Measurements from ENCODE around the gene FKBP3.

GRCh38 chr14:45181329-45181728, 47.0 kb upstream of the FKBP3 start:
- no peak for TF ChIP-seq CTCF (IDR thresholded peaks at IDR 0.05)
- TF ChIP-seq POLR2A (IDR thresholded peaks at IDR 0.05), result no peak
- TF ChIP-seq EP300 (IDR thresholded peaks at IDR 0.05; ENCODE audit: low read depth), result no peak
